ENCODE measurements around the gene COL15A1.

COL15A1 gene

GRCh38 chr9:99046542-99047071 is 102.9 kb downstream of the COL15A1 start:
- no peak for DNase-seq (ENCODE audit: low spot score)
- TF ChIP-seq CTCF (IDR thresholded peaks at IDR 0.05; ENCODE audit: borderline replicate concordance, control extremely low read depth, extremely low read depth, insufficient read depth, missing control alignments) = no peak
- in situ Hi-C loops (cut with MboI; ENCODE audit: low sequenced_read_pairs, unreplicated experiment) = no loop called here

GRCh38 chr9:99049228-99049627 is 105.5 kb downstream of the COL15A1 start:
- no peak for TF ChIP-seq CTCF (IDR thresholded peaks at IDR 0.05; ENCODE audit: borderline replicate concordance, control extremely low read depth, extremely low read depth, insufficient read depth, missing control alignments)

GRCh38 chr9:99049641-99050040 is 105.9 kb downstream of the COL15A1 start:
- TF ChIP-seq CTCF (IDR thresholded peaks at IDR 0.05; ENCODE audit: borderline replicate concordance, control extremely low read depth, extremely low read depth, insufficient read depth, missing control alignments) = no peak
- DNase-seq (ENCODE audit: low spot score) = no peak
- in situ Hi-C loops (cut with MboI; ENCODE audit: low sequenced_read_pairs, unreplicated experiment) = no loop called here

More at GRCh38 chr9:99049228-99049627, 105.5 kb downstream of the COL15A1 start:
- in situ Hi-C loops (cut with MboI; ENCODE audit: low sequenced_read_pairs, unreplicated experiment) = no loop called here
- DNase-seq (ENCODE audit: low spot score) = no peak

GRCh38 chr9:99050292-99050911 is 106.7 kb downstream of the COL15A1 start:
- DNase-seq (ENCODE audit: low spot score) = no peak
- in situ Hi-C loops (cut with MboI; ENCODE audit: low sequenced_read_pairs, unreplicated experiment) = no loop called here

GRCh38 chr9:99050924-99051323 is 107.2 kb downstream of the COL15A1 start:
- no peak for TF ChIP-seq CTCF (IDR thresholded peaks at IDR 0.05; ENCODE audit: borderline replicate concordance, control extremely low read depth, extremely low read depth, insufficient read depth, missing control alignments)
- in situ Hi-C loops (cut with MboI; ENCODE audit: low sequenced_read_pairs, unreplicated experiment) = no loop called here
- no peak for DNase-seq (ENCODE audit: low spot score)

More at GRCh38 chr9:99050292-99050911, 106.7 kb downstream of the COL15A1 start:
- TF ChIP-seq CTCF (IDR thresholded peaks at IDR 0.05; ENCODE audit: borderline replicate concordance, control extremely low read depth, extremely low read depth, insufficient read depth, missing control alignments) = no peak

- no peak for TF ChIP-seq CTCF (IDR thresholded peaks at IDR 0.05; ENCODE audit: borderline replicate concordance, control extremely low read depth, extremely low read depth, insufficient read depth, missing control alignments)
- no peak for DNase-seq (ENCODE audit: low spot score)
- in situ Hi-C loops (cut with MboI; ENCODE audit: low sequenced_read_pairs, unreplicated experiment) = no loop called here
Observed at GRCh38 chr9:99051406-99051805, 107.7 kb downstream of the COL15A1 start.

Data from GM13976 (cell line).